NCI-H146 (cell line): ENCODE data around the gene RNF31.
A peak's percentile ranks its signal among the peaks of the same experiment; 100 is the strongest.
"Not testable (repeated sequence)": the region's sequence is repeated elsewhere in the genome, so short reads cannot be mapped to it uniquely, and the experiment has no call there.

Source experiments
- DNase-seq: peaks from one replicate; lab custom pipeline; 2025; lab: John Stamatoyannopoulos, UW

The RNF31 gene

DNA sequence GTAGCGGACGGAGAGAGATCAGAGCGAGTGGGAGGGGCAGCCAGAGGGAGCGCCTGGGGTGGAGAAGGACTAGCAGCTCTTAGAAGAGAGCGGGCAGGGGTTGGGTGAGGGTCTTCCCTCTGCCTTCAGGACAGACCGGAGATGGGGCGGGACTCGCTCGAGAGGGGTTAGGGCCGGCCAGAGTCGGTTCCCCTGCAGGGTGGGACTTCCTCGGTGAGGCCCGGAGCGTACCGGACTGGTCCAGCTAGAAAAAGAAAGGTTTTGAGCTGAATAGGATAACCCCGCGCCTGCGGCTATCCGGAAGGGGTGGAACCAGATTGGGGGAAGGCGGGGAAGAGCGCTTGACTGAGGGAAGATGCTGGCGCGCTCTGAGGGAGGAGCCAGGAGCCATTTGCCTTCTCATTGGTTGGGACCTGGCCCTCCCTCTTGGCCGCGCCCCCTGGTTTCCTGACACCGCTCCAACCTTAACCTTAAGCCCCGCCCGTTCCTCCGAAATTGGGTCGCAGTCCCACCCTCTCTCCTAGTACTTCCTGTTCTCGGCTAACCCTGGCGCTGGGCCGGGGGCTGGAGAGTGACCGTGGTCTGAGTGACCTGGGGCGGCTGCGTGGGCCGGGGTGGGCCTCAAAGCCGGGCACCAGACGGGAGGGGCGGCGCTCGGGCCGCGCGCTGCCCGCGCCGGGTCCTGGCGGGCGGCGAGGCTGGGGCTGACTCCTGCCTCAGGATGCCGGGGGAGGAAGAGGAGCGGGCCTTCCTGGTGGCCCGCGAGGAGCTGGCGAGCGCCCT lies at the start of gene RNF31:
TSS of gene RNF31 (plus strand) at position 521 of the 783 bp plus-strand sequence. CDS start at position 722, 201 bp downstream.
- peak; percentile 99 for DNase-seq

DNA sequence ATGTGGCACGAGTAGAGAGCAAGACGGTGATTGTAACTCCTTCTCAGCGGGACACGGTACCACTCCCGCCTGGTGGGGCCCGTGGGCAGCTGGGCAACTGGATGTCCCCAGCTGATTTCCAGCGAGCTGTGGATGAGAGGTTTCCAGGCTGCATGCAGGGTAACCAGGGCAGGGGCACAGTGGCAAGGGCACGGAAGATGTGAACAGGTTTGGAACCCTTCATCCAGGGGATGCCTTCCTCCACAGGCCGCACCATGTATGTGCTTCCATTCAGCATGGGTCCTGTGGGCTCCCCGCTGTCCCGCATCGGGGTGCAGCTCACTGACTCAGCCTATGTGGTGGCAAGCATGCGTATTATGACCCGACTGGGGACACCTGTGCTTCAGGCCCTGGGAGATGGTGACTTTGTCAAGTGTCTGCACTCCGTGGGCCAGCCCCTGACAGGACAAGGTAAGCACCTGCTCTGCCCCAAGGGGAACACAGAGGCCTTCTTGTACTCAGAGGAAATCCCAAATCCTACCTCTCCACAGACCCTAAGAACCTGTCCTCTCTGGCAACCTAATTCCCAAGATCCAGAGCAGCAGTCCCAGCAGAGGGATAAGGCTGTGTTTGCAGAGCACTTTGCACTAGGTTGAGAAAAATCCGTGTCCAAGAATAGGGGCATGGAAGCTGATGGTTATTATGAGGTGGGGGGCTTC lies 48.9 kb upstream of the RNF31 start:
- DNase-seq: no peak

GRCh38 chr14:24098927-24099813 lies 48.1 kb upstream of the RNF31 start:
- no peak for DNase-seq

- DNase-seq: no peak
These were observed 46.9 kb upstream of the RNF31 start for GRCh38 chr14:24100197-24100981.

DNA sequence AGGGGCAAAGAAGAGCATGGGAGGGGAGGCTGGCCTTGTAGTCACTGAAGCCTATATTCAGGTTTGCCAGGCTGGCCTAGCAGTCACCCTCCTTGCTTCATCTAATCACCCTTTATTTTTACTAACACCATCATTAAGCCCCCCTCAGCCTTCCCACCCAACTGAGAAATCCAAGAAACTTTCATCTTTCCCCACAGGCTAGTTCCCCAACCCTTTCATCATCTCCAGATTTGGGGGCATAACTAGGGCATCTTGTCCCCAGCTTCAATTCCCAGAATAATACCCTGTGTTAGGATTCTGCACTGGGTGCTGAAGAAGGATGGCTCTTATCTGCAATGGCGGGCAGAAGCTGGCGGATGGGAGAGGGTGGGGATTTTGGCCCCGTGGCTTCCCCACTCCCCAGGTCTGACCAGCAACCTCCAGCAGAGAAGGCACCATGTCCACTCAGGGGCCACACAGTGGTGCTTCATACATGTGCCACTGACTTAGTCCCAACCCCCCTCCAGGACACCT lies 46.3 kb upstream of the RNF31 start:
- DNase-seq: no peak

DNA sequence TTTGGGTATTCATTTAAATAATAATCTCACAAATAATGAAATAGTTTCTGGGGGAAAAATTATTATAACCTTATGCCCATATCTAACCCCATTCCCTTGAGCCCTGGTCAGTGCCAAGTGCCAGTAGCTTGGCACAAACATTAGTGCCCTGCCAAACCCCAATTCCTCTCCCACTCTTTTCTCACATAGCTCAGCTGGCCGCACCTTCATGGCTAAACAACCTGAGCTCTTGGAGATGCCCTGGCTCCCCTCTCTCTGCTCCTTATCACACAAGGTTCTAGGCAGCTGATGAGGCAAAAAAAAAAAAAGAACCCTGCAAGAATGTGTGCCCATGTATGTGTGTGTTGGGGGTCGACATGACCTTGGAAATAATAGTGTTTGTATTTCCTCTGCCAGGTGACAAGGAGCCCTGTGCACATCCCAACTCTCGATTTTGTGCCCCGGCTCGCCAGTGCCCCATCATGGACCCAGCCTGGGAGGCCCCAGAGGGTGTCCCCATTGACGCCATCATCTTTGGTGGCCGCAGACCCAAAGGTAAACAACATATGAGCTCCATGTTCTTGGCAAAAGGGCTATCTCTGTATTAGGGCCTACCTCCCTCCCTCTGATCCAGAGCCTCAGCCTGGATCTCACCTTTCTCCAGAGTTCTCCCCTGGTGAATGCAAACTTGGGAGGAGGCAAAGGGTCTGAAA lies 44.8 kb upstream of the RNF31 start:
- no peak for DNase-seq

- no peak for DNase-seq
These were observed 43.8 kb upstream of the RNF31 start for GRCh38 chr14:24103451-24103850.

GRCh38 chr14:24105609-24106239 lies 41.6 kb upstream of the RNF31 start:
- not testable (repeated sequence) for DNase-seq

GRCh38 chr14:24106672-24107271 lies 40.5 kb upstream of the RNF31 start:
- DNase-seq: no peak

DNA sequence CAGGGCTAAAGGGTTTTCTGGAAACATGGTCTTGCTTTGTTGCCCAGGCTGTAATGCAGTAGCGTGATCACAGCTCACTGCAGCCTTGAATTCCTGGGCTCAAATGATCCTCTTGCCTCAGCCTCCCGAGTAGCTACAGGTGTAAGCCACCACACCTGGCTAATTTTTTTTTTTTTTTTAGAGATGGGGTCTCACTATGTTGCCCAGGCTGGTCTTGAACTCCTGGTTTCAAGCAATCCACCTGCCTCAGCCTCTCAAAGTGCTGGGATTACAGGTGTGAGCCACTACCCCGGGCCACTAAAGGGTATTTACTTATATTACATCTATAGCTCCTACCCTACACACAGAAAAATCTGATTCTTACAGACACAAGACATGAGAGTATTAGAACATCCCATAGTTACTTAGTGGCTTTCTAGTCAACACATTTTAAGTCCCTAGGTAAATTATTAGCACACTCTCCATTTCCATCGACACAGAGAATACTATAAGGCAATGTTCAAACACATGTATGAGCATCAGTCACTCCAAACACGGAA lies 38.9 kb upstream of the RNF31 start:
- no peak for DNase-seq

- DNase-seq: no peak
These were observed 37.2 kb upstream of the RNF31 start for GRCh38 chr14:24110060-24110459.

DNA sequence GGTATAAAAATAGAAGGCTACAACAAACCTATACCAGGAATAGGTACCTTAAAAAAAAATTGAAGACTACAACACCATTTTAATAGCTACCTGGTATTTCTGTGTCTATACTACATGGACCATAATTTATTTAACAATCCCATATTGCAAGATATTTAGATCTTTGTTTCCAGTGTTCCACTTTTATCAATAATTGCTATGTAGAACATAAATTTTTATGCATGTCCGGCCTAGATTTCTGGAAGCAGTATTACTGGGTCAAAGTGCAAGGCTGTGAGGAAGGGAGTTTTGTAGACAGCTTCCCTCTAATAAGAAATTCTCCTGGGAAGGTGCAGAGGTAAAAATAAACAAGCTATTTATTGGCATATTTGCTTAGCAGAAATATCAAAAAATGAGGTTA lies 36.8 kb upstream of the RNF31 start:
- no peak for DNase-seq

DNA sequence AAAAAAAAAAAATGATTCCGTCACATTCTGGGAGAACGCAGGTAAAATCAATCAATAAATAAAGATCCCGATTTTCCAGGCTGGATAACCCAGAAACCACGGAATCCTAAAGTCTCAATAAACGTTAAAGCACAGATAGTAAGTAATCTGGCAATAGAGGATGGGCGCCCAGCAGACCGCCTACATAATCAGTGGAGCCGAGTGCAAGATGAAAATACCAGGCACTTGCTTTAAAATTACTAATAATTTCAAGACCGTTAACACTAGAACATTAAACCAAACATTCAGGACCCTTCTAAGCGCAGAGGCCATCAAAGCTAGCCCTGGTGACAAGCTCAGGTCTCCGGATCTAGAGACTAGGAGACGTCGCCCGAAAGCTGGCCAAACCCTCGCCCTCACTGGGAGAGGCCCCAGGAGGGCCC lies 33.9 kb upstream of the RNF31 start:
- no peak for DNase-seq

DNA sequence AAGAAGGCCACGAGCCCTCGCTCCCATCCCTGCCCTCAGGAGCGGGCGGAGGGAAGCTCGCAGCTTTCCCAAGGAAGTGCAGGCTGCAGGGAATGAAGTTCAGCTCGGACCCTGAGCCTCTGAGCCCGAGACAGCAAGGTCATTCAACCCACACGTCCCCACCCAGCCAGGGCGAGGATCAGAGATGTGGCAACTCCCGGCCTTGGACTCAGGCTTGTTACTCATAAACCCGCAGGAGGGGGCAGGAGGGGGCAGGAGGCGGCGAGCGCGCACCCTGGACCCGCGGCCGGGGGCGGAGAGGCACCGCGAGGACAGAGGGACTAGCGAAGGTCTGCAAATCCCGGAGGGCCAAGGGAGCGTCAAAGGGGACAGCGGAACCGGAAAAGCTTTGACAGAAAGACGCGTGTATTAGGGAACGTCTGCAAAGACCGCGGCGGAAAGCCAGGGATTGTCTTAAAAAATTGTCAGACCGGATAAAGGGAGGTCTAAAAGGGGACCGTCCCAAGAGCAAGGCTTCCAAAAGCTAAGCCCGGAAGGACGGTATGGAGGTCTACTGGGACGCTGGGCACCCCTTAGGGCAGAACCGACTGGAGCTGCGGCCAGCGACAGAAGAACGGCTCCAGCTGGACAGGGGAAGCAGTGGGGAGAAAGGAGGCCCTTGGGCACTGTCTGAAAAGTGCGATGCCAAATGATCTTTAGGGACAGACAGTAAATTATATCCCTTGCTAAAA lies 33.3 kb upstream of the RNF31 start:
- peak; percentile 84 for DNase-seq

GRCh38 chr14:24114532-24115421 lies 32.5 kb upstream of the RNF31 start, which contains the start of the genes DCAF11 and NRL:
Gene DCAF11, plus strand, starts transcription at chr14:24114777. Its CDS starts 818 bp downstream, at chr14:24115595.
Gene NRL, minus strand, starts transcription at chr14:24114949. Its CDS starts 32,101 bp downstream, at chr14:24082848.
- DNase-seq: peak; percentile 99

DNA sequence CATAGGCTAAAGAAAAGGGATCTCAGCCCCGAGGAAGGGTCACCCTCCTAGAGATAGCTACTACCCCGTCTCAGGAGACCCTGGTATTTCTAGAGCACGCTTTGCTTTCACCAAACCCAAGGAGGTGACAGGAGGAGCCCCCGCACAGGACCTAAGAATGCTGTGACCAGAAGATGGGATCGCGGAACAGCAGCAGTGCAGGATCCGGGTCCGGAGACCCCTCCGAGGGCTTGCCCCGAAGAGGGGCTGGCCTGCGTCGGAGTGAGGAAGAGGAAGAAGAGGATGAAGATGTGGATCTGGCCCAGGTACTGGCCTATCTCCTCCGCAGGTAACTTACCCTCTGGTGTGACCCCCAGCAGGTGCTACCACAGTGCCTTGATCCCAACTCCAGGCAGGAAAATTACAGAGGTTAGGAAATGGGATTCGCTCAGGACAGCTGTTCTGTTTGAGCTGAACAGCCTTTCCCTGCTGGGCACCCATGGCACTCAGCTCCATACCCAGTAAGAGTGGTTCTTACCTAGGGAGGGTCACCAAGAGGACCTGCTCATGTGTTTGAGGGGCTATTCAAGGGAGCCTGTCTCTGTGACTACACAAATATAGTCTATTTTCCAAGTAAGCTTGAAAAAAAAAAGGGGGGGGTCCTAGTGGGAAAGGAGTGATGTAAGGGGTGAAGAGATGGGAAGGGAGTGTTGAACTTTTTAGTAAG lies 31.7 kb upstream of the RNF31 start:
- DNase-seq: no peak
